ENCODE data around the gene AICDA.

AICDA gene

DNA sequence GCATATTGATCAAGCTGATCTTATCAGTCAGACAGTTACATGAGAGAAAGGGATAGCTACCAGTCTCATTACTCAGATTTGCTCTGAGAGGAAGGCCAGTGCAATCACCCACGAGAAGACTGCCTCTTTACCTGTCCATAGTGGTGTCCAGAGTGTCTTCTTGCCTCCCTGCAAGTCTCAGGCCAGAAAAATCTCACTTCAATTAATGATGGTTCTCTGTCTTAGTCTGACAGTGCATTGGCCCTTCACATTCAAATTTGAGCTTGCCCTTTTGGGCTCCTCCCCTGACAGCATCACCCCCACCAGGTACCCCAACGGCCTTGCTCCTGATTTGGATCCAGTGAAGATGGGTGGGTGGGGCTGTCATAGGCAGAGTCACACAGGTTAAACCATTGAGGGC lies at the start of gene AICDA:
AICDA (minus strand) TSS at position 231 of the 400 bp plus-strand sequence; CDS start at position 139, 92 bp downstream.
- in situ Hi-C loops (cut with MboI; ENCODE audit: low pct_unique_long_range_greater_than_20kb, low sequenced_read_pairs, unreplicated experiment): no loop called here
- no peak for TF ChIP-seq CTCF (IDR thresholded peaks at IDR 0.05; ENCODE audit: extremely low read depth, insufficient read depth, missing control alignments)
- DNase-seq (ENCODE audit: low spot score): no peak

- DNase-seq (ENCODE audit: low spot score): no peak
- TF ChIP-seq CTCF (IDR thresholded peaks at IDR 0.05; ENCODE audit: extremely low read depth, insufficient read depth, missing control alignments): no peak
- in situ Hi-C loops (cut with MboI; ENCODE audit: low pct_unique_long_range_greater_than_20kb, low sequenced_read_pairs, unreplicated experiment): loop anchor here (10.0 kb wide), 1 partner anchor 383 kb away; no protein-coding TSS in a partner anchor
These were observed 49.1 kb upstream of the AICDA start for GRCh38 chr12:8661751-8662150.

GRCh38 chr12:8661016-8661415 lies 48.4 kb upstream of the AICDA start:
- no peak for DNase-seq (ENCODE audit: low spot score)
- in situ Hi-C loops (cut with MboI; ENCODE audit: low pct_unique_long_range_greater_than_20kb, low sequenced_read_pairs, unreplicated experiment): loop anchor here (10.0 kb wide), 1 partner anchor 384 kb away; no protein-coding TSS in a partner anchor
- TF ChIP-seq CTCF (IDR thresholded peaks at IDR 0.05; ENCODE audit: extremely low read depth, insufficient read depth, missing control alignments): no peak

- in situ Hi-C loops (cut with MboI; ENCODE audit: low pct_unique_long_range_greater_than_20kb, low sequenced_read_pairs, unreplicated experiment): no loop called here
- no peak for TF ChIP-seq CTCF (IDR thresholded peaks at IDR 0.05; ENCODE audit: extremely low read depth, insufficient read depth, missing control alignments)
- no peak for DNase-seq (ENCODE audit: low spot score)
These were observed 45.7 kb upstream of the AICDA start for GRCh38 chr12:8658346-8658745.

- TF ChIP-seq CTCF (IDR thresholded peaks at IDR 0.05; ENCODE audit: extremely low read depth, insufficient read depth, missing control alignments): no peak
- no peak for DNase-seq (ENCODE audit: low spot score)
- in situ Hi-C loops (cut with MboI; ENCODE audit: low pct_unique_long_range_greater_than_20kb, low sequenced_read_pairs, unreplicated experiment): no loop called here
These were observed 42.8 kb upstream of the AICDA start for GRCh38 chr12:8655421-8655820.

GRCh38 chr12:8648576-8649205 lies 36.0 kb upstream of the AICDA start:
- in situ Hi-C loops (cut with MboI; ENCODE audit: low pct_unique_long_range_greater_than_20kb, low sequenced_read_pairs, unreplicated experiment): no loop called here
- DNase-seq (ENCODE audit: low spot score): peak; percentile 80
- no peak for TF ChIP-seq CTCF (IDR thresholded peaks at IDR 0.05; ENCODE audit: extremely low read depth, insufficient read depth, missing control alignments)
